ENCODE data around the gene FAM135A. TPM values are rescaled to one million over a fixed set of nuclear protein-coding genes. Genes with fewer than 3 reads are reported as not detected.
"Not testable (repeated sequence)": the region's sequence is repeated elsewhere in the genome, so short reads cannot be mapped to it uniquely, and the experiment has no call there.

The FAM135A gene
- total RNA-seq, 1 donor from 2014 or later = 14.1 TPM

DNA sequence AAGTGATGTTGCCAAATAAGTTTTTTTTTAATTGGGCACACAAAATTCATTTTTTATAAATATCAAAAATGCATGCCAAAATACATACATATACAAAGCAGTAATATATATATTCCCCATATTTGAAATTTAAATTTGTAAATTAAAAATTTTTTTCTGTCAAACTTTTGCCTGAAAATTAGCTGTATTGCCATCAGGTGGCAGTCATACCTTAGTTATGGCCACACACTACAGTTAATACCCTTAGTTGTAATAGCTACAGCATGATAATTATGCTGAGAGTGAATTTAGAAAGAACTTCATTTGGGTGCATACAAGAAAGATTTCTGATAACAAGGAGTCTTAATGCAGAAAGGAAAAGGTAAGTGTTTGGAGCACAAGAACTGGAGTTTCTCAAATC lies 107.3 kb downstream of the FAM135A start:
- intact Hi-C loops (cut with micrococcal nuclease) = no loop called here
- DNase-seq (no peak), ATAC-seq (no peak)

DNA sequence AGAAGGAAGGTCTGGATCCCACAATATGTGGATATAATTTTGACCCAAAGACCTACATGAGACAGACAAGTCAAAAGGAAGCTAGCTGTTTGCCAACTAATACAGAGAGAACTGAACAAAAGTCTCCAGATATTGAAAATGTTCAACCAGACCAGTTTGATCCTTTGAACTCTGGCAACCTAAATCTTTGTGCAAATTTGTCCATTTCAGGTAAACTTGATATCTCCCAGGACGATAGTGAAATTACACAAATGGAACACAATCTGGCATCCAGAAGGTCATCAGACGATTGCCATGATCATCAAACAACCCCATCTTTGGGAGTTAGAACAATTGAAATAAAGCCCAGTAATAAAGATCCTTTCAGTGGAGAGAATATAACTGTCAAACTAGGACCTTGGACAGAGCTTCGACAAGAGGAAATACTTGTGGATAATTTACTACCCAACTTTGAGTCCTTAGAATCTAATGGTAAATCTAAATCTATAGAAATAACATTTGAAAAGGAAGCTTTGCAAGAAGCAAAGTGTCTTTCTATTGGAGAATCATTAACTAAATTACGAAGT lies 111.5 kb downstream of the FAM135A start:
- DNase-seq = no peak
- intact Hi-C loops (cut with micrococcal nuclease) = no loop called here
- ATAC-seq = no peak

DNA sequence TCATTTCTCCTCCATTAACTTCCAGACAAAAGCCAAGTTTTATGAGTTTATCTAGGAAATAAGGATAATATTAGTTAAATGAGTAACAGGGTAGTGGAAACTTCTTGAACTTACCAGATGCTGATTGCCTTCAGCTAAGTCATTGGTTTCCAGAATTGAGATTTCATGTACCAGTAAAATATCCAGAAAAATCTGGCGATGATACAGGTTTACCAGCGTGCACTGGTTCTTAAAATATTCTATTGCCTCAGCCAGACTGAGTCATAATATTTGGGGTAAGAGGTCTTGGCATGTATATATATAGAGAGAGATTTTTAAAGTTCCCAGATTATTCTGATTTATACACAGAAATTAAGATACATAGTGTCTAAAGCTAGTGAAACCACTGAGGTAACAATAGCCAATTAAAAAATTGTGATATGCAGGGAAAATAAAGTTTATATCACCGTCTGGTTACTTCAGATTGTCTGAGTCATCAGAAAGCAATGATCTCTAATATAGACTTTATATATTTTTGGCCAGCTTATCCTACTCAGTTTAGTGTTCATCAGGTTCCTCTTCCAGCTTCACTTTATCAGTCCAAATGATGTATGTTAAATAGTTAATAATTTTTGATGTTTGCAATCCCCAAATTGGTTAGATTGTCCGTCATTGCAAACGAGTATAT lies 113.9 kb downstream of the FAM135A start:
- DNase-seq (no peak), ATAC-seq (no peak)
- intact Hi-C loops (cut with micrococcal nuclease) = no loop called here

DNA sequence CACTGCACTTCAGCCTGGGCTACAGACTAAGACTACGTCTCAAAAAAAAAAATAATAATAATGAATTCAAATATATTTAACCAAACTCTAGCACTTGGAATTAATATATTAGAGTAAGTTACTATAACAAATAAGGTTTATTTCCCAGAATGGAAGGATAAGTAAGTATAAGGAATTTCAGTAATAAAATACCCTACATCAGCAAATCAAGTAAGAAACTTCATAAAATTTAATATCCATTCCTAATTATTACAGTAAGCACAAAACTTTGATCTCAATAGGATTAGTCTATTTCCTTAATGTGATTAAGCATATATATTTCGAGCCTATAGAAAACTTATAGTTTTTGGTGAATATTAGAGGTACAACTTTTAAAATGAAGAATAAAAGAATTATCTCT lies 116.7 kb downstream of the FAM135A start:
- no peak for ATAC-seq
- DNase-seq = no peak
- intact Hi-C loops (cut with micrococcal nuclease) = no loop called here

DNA sequence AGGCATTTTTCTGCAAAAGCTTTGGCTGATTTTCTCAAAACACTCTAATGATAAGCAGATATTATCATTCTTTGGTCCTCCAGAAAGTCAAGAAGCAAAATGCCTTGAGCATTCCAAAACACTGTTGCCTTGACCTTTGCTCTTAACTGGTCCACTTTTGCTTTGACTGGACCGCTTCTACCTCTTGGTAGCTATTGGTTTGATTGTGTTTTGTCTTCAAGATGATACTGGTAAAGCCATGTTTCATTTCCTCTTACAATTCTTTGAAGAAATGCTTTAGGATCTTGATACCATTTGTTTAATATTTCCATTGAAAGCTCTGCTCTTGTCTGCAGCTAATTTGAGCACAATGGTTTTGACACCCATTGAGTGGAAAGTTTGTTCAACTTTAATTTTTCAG lies 117.8 kb downstream of the FAM135A start:
- DNase-seq (no peak), ATAC-seq (no peak)
- intact Hi-C loops (cut with micrococcal nuclease) = no loop called here

DNA sequence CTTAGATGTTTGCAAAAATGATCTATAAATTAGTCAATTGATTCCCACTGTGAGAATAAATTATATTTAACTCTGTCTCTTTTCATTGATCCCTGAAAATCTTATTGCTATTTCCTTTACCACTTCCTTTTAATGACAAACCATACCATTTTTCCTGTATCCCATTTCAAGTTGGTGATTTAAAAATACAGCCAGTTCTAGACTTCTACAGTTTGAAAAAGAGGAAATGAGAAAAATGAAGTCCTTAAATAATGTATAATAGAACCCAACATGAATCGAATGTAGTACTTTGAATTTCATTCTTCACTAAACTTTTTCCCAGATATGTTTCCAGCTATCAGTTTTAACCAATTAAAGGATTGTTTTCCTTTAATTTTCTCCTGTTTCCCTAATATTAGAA lies 124.0 kb downstream of the FAM135A start:
- no peak for DNase-seq
- intact Hi-C loops (cut with micrococcal nuclease) = no loop called here

DNA sequence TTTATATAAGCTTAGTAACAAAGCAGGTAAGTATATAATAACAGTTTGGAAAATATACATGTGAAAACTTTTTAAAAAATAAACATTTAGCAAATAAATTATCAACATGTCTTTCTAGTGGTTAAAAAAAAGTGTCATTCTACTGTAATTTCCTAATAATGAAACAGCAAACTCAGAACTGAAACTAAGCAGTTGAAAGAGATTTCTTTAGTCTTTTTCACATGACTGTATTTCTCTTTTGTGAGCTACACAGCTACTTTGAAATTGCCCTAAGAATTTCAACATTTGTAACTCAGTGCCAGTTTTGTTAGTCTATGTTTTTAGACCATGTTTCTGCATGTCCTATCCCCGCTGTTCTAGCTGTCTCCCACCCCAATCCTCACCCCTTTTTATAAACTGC lies 125.1 kb downstream of the FAM135A start:
- ATAC-seq = no peak
- intact Hi-C loops (cut with micrococcal nuclease) = no loop called here
- no peak for DNase-seq

More for the DNA sequence above, 124.0 kb downstream of the FAM135A start:
- no peak for ATAC-seq

DNA sequence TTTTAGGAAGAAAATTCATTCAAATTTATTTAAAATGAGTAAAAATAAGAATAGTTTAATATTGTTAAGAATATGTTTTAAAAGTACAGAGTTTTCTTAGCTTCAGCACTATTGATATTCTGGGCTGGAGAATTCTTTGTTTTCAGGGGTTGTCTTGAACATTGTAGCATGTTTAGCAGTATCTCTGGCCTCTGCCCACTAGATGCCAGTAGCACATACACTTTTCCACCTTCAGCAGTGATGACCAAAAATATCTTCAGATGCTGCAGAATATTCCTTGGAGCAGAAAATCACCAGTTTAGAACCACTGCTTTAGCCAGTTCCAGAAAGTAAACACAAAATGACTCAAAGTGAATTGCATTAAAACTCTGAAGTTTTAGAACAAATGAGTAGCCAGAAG lies 134.0 kb downstream of the FAM135A start:
- DNase-seq (no peak), ATAC-seq (peak; percentile 88)
- intact Hi-C loops (cut with micrococcal nuclease) = loop anchor here (2.0 to 10.0 kb wide), 2 partner anchors 139 to 337 kb away; no protein-coding TSS in a partner anchor

DNA sequence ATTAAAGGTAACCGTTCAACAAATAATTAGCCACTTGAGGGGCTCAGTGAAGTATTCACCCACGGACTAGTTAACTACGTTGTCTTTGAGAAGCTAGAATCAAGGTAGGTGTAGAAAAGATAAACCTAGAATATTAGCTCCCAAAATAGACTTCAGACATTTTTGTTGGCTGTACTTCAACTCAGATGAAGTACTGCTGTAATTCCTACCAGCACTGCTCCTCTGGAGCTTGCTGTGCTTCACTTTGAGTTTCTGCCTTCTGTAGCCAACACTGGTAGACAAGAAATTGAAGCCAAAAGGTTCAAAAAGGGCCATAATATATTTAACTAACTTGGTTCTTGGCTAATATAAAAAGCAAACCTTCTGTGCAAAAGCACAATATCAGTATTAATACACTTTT lies 134.6 kb downstream of the FAM135A start:
- DNase-seq (no peak), ATAC-seq (peak; percentile 76)

DNA sequence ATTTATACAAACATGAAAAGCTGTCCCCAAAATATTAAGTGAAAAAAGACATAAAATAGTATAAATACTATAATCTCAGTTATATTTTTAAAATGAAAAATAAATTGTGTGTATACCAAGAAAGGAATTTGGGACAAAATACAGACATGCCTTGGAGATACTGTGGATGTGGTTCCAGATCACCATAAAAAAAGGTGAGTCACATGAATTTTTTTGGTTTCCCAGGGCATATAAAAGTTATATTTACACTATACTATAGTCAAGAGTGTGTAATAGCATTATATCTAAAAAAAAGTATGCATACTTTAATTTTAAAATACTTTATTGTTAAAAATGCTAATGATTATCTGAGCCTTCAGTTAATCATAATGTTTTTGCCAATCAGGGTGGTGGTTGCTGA lies 136.0 kb downstream of the FAM135A start:
- DNase-seq = no peak

More for the DNA sequence above, 134.6 kb downstream of the FAM135A start:
- intact Hi-C loops (cut with micrococcal nuclease) = loop anchor here (2.0 to 10.0 kb wide), 2 partner anchors 139 to 337 kb away; no protein-coding TSS in a partner anchor

DNA sequence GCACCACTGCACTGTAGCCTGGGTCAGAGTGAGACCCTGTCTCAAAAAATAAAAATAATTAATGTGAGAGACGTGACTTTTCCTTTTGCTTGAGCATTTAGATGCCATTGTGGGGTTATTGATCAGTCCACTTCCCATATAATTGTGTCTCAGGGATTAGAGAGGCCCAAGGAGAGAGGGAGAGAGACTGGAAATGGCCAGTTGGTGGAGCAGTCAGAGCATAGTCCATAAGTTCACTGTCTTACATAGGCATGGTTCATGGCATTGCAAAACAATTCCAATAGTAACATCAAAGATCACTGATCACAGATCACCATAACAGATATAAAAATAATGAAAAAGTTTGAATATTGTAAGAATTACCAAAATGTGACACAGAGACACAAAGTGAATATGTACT lies 138.3 kb downstream of the FAM135A start:
- intact Hi-C loops (cut with micrococcal nuclease) = no loop called here
- ATAC-seq (peak; percentile 54), DNase-seq (no peak)

More for the DNA sequence above, 136.0 kb downstream of the FAM135A start:
- no peak for ATAC-seq
- intact Hi-C loops (cut with micrococcal nuclease) = loop anchor here (10.0 kb wide), 1 partner anchor 335 kb away; no protein-coding TSS in a partner anchor

DNA sequence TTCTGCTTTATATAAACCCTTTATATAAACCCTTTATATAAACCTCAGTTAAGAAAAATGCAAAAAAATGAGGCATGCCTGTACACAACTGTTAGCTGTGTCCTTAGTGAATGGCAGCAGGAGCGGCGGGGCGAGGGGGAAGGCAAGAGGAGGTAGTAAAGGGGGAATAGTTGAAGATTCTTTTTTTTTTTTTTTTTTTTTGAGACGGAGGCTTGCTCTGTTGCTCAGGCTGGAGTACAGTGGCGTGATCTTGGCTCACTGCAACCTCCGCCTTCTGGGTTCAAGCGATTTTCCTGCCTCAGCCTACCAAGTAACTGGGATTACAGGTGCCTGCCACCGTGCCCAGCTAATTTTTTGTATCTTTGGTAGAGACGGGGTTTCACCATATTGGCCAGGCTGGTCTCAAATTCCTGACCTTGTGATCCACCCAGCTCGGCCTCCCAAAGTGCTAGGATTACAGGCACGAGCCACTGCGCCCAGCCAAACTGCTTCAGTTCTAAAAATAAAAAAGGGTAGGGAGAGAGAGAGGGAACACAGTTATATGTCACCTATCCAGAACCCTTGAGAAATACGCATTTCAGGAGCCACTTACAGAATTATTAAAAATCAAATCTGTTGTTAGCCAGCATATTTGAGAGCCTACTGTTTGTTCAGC lies 139.1 kb downstream of the FAM135A start:
- intact Hi-C loops (cut with micrococcal nuclease) = not testable (repeated sequence)
- ATAC-seq (peak; percentile 96), DNase-seq (peak; percentile 57)

DNA sequence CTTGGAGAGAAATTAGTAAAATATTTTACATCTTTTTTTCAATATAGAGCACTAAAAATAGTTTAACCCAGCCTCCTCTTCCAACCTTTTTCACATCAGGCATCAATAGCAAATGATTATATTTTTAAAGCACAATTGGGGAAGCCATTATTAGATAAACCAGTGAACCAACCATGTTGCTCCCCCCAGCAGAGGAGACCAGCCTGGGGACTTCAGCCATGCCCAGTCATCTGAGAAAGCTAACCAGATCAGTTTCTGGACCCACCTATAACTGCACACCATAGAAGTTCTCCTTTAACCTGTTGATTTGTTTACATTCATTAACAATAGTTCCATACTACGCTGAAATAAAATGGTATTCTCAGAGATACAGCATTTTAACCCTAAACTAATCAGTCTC lies 139.7 kb downstream of the FAM135A start:
- ATAC-seq (peak; percentile 39), DNase-seq (no peak)
- intact Hi-C loops (cut with micrococcal nuclease) = no loop called here

DNA sequence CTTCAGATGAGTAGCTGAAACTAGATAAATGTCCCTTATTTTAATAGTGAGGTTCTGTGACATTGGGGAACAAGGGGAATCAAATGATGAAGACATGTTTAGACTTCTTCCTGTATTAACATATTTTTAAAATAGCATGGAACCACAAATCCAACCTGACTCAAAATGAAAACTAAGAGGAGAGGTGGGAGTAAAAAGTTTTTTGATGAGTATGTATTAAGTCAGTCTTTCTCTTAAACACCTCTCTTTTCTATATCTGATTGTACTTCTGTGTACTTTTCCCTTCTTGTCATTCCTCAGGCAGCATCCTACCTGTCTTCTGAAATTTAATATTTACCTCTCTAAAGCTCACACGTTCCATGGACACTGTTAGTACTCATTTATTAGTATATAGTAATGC lies 144.7 kb downstream of the FAM135A start:
- intact Hi-C loops (cut with micrococcal nuclease) = no loop called here
- ATAC-seq (no peak), DNase-seq (no peak)

DNA sequence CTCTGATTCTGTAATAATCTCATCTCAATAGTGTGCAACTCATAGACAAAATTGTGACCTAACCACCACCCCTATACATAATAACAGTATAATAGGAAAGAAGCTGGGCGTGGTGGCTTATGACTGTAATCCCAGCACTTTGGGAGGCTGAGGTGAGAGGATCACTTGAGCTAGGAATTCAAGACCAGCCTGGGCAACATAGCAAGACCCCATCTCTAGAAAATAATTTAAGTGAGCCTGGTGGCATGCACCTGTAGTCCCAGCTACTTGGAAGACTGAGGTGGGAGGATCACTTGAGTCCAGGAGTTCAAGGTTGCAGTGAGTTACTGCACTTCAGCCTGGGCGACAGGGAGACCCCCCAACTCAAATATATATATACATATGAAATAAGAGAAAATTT lies 149.1 kb downstream of the FAM135A start:
- DNase-seq, ATAC-seq: not testable (repeated sequence)
- intact Hi-C loops (cut with micrococcal nuclease) = loop anchor here (10.0 kb wide), 1 partner anchor 102 kb away; the partner anchor contains the start of gene SMAP1

DNA sequence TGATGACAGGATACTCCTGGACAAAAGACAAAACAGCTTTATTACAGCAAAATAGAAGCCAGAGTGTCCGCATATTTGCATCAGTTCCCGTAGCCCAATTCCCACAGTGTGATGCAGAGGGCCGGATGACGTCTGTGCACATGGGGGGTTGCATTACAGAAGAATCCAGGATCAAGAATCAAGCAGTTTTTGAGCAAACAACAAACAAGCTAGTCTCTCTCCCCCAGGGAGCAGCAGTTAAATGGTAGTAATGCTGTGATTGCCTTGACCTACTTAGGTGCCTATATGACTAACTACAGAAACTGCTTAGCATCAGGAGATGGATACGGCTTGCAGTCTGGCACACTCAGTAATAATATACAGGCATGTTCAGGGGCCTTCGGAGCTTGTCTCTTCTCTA lies 150.2 kb downstream of the FAM135A start:
- intact Hi-C loops (cut with micrococcal nuclease) = loop anchor here (10.0 kb wide), 1 partner anchor 101 kb away; the partner anchor contains the start of gene SMAP1

DNA sequence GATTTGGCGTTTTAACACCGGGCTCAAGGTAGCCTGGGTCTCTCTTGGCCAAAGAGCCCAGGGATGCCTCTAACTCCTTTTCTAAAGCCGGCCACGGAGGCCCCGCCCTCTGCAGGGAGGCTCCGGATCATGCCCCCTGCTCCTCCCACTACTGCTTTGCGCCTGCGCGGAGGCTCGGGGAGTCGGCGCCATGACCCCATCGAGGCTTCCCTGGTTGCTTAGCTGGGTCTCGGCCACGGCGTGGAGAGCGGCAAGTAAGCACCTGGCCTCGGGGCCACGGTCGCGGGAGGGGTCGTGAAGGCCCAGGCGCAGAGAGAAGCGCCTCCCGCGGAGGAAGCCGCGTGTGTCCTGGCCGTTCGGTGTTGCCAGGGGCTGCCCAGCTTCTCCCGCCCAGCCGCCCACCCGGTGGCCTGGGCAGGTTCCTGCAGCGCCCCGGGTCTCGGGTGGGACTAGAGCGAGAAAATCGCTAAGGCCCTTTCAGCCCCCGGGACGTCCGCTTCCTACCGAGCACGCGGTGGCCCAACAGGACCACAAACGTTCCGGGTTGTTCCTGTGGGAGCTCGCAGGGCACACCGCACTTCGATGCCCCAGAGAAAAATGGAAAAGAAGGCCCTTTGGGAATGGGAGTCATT lies 153.6 kb downstream of the FAM135A start, which contains the start of gene SDHAF4:
Gene SDHAF4 (plus strand): TSS at position 180 of the 632 bp plus-strand sequence. CDS start 11 bp downstream, at position 191.
- intact Hi-C loops (cut with micrococcal nuclease) = loop anchor here (10.0 kb wide), 1 partner anchor 98 kb away; the partner anchor contains the start of gene SMAP1
- ATAC-seq (peak; percentile 100), DNase-seq (peak; percentile 97)

More for the DNA sequence above, 150.2 kb downstream of the FAM135A start:
- ATAC-seq (no peak), DNase-seq (no peak)

DNA sequence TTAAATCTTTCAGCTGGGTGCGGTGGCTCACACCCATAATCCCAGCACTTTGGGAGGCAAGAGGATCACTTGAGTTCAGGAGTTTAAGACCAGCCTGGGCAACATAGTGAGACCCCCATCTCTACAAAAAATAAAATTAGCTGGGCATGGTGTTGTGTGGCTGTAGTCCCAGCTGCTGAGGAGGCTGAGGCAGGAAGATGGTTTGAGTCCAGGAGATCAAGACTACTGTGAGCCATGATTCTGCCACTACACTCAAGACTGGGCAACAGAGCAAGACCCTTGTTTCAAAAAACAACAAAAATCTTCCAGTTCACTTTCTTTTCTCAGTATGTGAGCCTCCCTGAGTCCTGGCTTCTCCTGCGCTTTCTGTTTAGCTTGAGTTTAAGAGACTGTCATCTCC lies 161.3 kb downstream of the FAM135A start:
- no peak for DNase-seq
- intact Hi-C loops (cut with micrococcal nuclease) = no loop called here
- ATAC-seq = no peak

DNA sequence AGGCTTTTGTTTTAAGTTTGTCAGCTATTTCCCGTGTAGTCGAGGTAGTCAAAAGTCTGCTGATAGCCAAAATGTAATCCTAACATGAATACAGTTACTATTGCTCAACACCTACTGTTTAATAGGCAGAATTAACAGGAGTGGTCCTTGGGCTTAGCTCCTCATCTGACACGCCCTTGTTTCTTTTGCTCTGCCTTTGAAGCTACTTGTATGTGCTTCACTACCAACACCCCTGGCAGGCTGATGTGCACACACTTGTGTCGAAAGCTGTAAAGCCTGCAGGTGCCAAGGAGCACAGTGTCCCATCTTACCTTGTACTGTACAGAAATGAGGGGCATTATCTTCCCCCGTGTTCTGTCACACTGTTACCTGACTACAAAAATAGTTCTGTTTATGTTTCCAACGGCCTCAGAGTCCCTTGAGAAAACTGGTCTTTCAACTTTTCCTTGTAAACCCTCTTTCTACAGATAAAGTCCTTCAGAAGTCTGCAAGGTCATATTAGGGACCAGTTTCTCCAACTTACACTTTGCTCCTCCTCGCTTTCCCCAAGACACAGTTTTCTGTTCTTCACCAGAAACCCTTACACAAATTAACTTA lies 162.7 kb downstream of the FAM135A start:
- no peak for DNase-seq
- ATAC-seq = peak; percentile 51
- intact Hi-C loops (cut with micrococcal nuclease) = no loop called here
